Bronchial epithelial cell (primary cell): ENCODE measurements around the gene GPR85. TPM values are rescaled to one million over a fixed set of nuclear protein-coding genes. Genes with fewer than 3 reads are reported as not detected.
"Not testable (repeated sequence)": the region's sequence is repeated elsewhere in the genome, so short reads cannot be mapped to it uniquely, and the experiment has no call there.

Experiments used
- DNase-seq: peaks from one replicate; pipeline ENCODE4 v3.0.0-alpha.2; 2010; ENCODE audit warnings: low read depth
- FAIRE-seq: peaks from 2 replicates; lab custom pipeline; 2011; peaks lifted over from hg19 to GRCh38; lab: Jason Lieb, UNC
- H3K27me3 ChIP-seq: 2 replicates; pipeline ENCODE4 v1.5.1; 2011; ENCODE audit warnings: low read length; ENCODE audit not compliant: control insufficient read depth, insufficient read depth
- H3K36me3 ChIP-seq: 2 replicates; pipeline ENCODE4 v1.5.1; 2011; ENCODE audit warnings: low read length; ENCODE audit not compliant: control insufficient read depth, insufficient read depth
- H3K4me3 ChIP-seq: 2 replicates; pipeline ENCODE4 v1.5.1; 2011; ENCODE audit warnings: mild to moderate bottlenecking, low read depth, low read length, control low read depth
- total RNA-seq: library from RNA; depleted of rRNA; stranded (reverse); fragments of >200 nt; gene quantifications from 2 replicates; pipeline ENCODE4 v1.2.1, GENCODE V29; 2014
- TF ChIP-seq, protein P1 (sequence below): IDR thresholded peaks from 2 replicates; pipeline ENCODE4 v1.5.1; 2011; ENCODE audit warnings: mild to moderate bottlenecking, moderate library complexity, low read length, control low read depth, inconsistent platforms; ENCODE audit not compliant: insufficient read depth, severe bottlenecking

Gene GPR85
- total RNA-seq, 1 donor from 2014 or later: 0.26 TPM

DNA sequence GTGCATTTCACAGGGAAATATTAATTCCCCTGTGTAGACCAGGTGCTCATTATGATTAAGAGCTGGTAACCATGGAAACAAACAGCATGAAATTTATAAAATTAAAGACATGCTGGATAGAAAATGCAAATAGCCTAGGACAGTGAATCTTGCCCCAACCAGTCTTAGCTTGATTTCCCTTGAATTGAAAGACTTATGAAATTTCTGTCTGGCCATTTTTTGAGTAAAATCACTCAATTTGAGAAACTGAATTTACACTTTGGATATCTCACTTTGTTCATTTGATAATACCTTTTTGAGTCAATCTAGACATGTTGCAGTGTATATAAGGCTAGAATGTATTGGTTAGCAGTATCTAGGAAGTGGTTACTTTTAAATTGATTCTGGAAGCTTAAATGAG is 36.1 kb upstream of the GPR85 start:
- no peak for FAIRE-seq

GRCh38 chr7:113120647-113121046 is 34.0 kb upstream of the GPR85 start:
- Histone ChIP-seq H3K4me3 (no peak overlapping the region), H3K36me3 (no peaks in the 10 kb centered on the region), H3K27me3 (no peaks in the 10 kb centered on the region)
- TF ChIP-seq, protein P1, sequence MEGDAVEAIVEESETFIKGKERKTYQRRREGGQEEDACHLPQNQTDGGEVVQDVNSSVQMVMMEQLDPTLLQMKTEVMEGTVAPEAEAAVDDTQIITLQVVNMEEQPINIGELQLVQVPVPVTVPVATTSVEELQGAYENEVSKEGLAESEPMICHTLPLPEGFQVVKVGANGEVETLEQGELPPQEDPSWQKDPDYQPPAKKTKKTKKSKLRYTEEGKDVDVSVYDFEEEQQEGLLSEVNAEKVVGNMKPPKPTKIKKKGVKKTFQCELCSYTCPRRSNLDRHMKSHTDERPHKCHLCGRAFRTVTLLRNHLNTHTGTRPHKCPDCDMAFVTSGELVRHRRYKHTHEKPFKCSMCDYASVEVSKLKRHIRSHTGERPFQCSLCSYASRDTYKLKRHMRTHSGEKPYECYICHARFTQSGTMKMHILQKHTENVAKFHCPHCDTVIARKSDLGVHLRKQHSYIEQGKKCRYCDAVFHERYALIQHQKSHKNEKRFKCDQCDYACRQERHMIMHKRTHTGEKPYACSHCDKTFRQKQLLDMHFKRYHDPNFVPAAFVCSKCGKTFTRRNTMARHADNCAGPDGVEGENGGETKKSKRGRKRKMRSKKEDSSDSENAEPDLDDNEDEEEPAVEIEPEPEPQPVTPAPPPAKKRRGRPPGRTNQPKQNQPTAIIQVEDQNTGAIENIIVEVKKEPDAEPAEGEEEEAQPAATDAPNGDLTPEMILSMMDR: no peak
- peak; percentile 14 for DNase-seq
- FAIRE-seq: no peak

More for the DNA sequence above, 36.1 kb upstream of the GPR85 start:
- H3K36me3 ChIP-seq: no peaks in the 10 kb centered on the region
- TF ChIP-seq, protein P1: no peak
- H3K27me3 ChIP-seq: no peaks in the 10 kb centered on the region
- DNase-seq: no peak
- H3K4me3 ChIP-seq: no peak overlapping the region

GRCh38 chr7:113119429-113119828 is 32.8 kb upstream of the GPR85 start:
- FAIRE-seq (no peak), DNase-seq (no peak)
- Histone ChIP-seq H3K4me3 (no peak overlapping the region), H3K27me3 (no peaks in the 10 kb centered on the region), H3K36me3 (no peaks in the 10 kb centered on the region)
- TF ChIP-seq, protein P1: no peak

- DNase-seq (peak; percentile 79), FAIRE-seq (no peak)
- no peaks in the 10 kb centered on the region for H3K27me3 ChIP-seq
- TF ChIP-seq, protein P1: no peak
- H3K4me3 ChIP-seq: peak within 1 kb of the TSS; percentile 64
- peaks cover 2% of the 10 kb centered on the region for H3K36me3 ChIP-seq
Observed at GRCh38 chr7:113118074-113118959, 31.7 kb upstream of the GPR85 start, which contains the start of gene SMIM30. Gene SMIM30 (minus strand): TSS chr7:113118554. CDS start chr7:113117578, 976 bp downstream.

GRCh38 chr7:113117374-113117774 is 30.7 kb upstream of the GPR85 start:
- peak overlapping the region; percentile 64 for H3K4me3 ChIP-seq
- H3K27me3 ChIP-seq, H3K36me3 ChIP-seq, DNase-seq: not testable (repeated sequence)
- FAIRE-seq: peak; percentile 32

GRCh38 chr7:113113912-113114311 is 27.3 kb upstream of the GPR85 start:
- H3K4me3 ChIP-seq: no peak overlapping the region
- TF ChIP-seq, protein P1: peak; percentile 39
- DNase-seq (peak; percentile 29), FAIRE-seq (no peak)
- H3K27me3 ChIP-seq: no peaks in the 10 kb centered on the region
- peaks cover 2% of the 10 kb centered on the region for H3K36me3 ChIP-seq
